NCI-H524 treated with DMSO at 0.1 percent for 48 hours (cell line): Measurements from ENCODE around the gene PHACTR3.
A peak's percentile ranks its signal among the peaks of the same experiment; 100 is the strongest.

Experiments
- DNase-seq: peaks from one replicate; lab custom pipeline; 2025; lab: John Stamatoyannopoulos, UW

The PHACTR3 gene

DNA sequence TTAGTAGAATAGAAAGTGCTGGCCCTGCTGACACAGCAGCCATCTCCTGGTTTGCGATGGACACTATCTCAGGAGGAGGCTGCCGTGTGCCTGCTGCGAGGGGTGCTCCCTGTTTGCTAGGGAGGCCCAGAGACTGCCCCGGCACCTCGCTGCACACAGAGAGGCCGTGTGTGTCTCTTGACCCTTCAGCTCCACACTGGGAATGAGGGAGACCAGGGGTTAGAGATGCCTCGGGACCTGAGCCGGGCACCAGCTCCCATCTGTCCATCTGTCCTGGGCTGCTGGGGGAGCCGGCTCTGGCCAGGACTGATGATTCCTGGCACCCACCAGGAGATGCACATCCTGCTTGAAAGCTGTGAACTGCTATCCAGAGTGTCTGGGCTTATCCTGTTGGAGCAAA, 18.2 kb downstream of the PHACTR3 start:
- DNase-seq = no peak

DNA sequence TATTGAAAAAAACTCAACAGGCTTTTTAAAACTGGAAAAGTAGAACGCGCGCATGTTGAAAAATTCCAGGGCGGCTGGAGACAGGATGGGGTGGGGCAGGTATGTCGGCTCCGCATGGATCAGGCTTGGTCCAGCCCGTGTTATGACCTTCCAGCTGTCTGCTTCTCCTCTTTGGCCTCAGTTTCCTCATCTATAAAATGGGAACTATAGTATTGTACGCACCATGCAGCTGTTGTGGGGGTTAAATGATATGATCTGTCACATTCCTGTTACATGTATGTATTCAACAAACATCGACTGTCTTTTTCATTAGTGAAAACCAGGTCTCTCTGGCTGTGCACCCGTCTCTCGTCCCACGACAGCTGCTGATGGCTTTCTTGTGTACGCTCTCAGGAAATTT, 18.8 kb downstream of the PHACTR3 start:
- DNase-seq = no peak

DNA sequence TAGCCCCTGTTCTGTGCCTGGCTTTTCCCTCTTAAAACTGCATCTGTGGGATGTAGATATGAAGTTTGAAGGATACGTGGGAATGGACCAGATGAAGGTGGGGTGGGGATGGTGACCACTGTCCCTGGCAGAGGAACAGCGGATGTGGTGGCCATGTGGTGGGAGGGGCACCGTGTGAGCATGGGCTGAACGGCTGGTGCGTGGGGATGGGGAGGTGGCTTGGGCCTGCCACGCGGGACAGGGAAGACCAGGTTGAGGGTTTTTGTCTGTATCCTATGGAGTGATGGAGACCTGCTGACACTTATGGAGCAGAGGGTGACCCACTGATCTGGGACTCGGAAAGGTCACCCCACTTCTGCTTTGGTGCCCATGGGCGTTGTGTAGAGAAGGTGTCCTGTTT, 19.2 kb downstream of the PHACTR3 start:
- no peak for DNase-seq

DNA sequence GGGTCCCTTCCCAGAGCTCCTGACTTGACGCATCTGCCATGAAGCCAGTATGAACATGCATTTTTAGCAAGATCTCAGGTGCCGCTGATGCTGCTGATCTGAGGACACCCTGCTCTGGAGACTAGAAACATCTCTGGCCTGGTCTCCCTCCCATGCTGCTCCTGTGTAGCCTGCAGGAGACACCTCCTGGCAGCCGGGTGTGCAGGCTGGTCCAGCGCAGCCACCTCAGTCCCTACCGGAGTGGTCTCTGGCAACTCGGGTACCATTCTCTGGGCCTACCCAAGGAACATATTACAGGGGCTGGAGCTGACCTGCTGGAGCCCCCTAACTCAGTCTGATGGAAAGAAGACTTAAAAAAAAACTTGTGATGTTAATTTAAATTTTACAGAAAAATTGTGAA, 20.1 kb downstream of the PHACTR3 start:
- no peak for DNase-seq

DNA sequence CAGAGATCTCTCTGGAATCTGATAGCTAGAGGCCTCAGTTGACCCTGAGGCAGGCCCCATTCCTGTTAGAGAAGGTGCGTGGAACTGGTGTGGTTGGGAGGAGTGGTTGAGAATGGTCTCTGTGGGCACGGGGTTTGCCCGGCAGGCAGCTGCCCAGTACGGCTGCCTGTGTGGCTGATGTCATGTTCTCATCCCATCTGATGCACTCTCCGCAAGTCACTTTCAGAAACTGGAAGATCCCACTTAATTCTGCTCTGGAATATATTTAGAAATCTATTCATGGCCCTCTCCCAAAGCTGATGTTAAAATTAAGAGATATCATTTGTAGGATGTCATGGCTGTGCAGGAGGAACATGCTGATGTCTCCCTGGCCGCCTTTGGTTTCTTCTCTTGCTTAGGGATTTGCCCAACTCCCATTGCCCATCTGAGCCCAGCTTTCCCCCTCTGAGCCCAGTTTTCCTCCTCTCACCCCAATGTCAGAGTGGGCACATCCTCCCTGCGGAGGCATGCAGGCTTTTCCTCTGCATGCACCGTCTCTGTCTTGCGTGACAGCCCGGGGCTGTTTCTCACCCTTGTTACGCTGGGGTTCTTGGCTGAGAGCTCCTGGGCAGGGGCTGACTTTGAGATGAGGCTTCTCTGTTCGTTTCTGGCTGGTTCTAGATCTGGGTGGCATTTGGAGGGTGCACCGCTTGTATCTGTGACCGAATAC, 21.0 kb downstream of the PHACTR3 start:
- no peak for DNase-seq

DNA sequence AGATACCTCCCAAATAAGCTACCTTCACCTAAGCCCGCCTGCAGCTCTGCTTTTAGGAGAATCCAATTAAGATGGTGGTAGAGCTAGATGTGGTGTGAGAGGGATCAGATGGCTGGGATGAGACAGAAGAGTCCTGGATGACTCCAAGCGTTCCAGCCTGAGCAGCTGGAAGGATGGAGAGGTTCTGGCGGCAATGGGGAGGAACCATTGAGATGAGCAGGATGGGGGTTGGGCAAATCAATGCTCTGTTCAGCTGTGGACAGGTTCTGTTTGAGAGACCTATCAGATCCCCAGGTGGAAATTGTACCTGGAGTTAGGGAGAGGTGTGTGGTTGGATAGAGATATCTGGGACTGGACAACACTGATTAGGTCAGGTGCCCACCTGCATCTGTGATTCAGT, 23.0 kb downstream of the PHACTR3 start:
- DNase-seq = no peak

DNA sequence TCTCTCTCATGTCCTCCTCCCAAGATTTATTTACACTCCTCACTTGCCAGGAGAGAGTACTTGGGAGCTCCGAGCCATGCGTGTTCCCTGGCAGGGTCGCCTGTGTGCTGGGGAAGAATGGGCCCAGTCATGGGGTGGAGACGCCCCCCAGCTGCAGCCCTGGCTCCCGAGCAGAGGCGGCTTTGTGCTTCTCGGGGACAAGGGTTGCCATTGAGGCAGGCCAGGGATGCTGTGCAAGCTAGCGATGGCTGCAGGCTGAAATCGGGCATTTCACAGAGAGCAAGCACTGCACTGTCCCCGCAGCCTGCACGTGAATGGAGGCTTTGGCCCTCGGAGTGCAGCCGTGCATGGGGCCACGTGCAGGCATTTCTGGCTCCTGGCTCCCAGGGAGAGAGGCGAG, 23.8 kb downstream of the PHACTR3 start:
- no peak for DNase-seq

DNA sequence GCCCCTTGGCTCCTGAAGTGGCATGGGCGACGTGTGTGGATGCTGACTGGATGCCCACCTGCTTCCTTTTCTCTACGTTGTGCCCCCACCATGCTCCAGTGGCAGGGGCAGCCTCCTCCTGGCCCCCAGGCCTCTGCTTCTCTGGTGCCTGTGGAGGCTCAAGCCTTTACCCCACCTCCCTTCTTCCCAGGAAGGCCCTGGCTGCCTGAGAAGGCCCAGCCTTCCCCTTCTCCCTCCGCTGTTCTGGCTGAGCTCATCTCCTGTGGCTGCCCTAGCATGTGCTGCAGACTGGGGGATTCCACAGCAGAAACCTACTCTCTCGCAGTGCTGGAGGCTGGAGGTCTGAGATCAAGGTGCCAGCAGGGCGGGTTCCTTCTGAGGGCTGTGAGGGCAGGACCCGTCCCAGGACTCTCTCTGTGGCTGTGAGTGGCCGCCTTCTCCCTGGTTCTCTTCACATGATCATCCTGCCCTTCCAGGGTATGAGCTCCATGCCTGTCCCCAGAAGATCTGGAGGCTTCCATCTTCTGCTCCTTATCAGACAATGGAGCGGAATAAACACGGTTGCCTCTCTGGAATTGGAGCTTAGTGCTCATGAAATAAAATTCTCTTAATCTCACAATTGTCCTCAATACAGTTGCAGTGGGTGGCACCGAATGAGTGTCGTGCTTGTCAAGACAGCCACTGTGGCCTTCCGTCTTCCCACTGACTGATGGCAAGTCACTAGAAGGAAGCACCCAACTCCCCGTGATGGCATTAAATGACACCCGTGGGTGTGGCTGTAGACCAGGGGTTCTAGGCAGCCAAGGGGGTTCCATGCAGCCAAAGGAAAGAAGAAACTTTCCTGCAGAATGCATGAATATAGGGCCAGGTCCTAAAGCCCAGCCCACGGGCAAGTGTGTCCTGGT, 25.1 kb downstream of the PHACTR3 start:
- DNase-seq = no peak

DNA sequence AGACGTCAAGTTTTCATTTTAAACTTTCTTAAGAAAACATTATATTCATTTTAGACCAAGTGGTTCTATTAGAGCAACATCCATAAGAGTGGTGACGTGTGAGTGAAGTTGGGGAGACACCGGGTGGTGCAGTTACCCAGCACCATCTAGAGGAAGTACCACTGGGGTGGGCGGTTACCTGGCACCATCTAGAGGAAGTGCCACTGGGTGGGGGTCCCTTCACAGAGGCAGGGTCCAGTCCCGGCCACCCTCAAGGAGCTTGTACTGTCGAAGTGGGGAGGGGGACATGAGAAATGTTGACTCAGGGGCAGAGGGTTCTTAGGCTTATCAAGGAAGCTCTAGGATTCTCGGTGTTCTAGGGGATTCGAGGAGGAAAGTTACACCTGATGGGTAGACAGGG, 26.2 kb downstream of the PHACTR3 start:
- no peak for DNase-seq

DNA sequence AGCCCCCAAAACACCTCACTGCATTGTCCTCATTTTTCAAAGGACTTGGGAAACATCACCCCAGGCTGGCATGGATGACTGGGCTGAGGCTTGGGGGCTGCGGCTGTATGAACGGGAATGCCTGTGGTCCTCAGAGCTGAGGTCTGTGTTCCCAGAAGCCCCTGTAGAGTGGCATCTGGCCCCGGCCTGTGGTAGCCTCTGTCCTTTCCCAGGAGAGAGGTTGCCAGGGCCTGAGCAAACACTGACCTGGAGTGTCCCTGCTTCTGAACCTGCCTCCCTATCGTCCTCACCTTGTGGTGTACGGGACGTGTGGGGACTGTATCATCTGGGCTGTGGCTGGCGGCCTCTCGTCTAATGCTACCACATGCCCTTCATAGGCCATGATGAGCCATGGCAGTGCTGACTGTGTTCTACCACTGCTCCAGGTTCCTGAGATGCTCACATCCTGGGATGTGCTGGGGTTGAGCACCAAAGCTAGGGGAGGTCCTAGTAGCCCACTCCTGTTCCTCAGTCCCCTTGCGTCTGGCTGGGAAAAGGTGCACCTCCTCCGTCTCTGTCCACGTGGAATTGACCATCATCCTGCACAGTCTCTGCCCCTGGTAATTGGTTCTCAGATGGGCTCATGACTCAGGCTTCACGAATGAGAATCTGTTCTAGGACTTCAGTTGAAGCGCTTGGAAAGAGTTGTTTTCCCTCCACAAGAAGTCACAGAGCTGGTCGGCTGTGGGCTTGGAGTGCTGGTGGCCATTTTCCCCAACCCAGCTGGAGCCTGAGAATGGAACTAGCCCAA, 27.6 kb downstream of the PHACTR3 start:
- no peak for DNase-seq

DNA sequence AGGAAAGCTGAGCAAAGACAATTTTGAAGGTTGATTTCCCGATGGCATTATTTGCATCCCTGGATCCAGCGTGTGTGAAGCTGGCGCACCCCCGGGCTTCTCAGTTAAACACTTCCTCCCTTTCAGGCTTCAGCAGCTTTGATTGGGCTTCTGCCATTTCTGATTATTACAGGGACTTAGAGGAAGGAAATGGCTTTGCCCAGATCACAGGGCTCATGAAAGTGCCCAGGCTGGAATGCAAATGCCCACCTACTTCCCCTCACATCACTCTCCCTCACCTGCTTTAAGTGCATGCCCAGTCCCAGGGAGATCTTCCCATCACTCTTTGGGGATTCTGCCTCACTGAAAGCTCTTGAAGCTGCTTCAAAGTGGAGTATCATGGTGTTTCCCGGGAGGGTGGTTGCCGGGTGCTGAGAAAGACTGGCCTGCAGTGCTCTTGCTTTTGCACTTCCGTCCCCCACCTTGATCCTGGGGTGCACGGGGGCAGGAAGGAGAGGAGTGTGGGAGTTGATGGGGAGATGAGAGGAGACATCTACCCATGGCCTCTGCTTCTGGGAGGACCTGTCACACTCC, 28.3 kb downstream of the PHACTR3 start:
- DNase-seq = no peak

DNA sequence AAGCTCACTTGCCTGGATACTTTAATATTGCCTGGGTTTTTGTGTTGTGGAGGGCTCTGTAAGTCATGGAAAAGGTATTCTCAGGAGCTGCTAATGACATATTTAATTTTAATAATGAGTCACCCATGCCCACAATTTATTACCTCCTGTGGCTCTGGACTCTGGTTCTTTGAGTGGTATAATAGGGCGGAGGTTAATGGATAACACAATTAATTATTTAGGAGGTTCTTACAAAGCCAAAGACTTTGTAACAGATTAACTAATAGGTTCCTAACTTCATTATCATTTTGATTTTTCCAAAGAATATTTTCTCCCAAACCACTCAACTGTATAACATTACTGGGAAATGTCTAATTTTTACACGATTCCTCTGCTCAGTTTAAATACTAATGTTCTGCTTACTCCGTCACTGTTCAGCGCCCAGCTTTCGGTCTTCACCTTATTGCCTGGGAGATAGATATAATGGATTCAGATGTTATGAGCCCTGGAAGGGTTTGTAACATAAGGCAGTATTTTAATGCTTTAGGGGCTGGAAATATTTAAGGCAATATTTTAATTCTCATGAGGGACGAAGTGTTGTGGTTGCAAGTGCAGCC, 29.4 kb downstream of the PHACTR3 start:
- DNase-seq = no peak

DNA sequence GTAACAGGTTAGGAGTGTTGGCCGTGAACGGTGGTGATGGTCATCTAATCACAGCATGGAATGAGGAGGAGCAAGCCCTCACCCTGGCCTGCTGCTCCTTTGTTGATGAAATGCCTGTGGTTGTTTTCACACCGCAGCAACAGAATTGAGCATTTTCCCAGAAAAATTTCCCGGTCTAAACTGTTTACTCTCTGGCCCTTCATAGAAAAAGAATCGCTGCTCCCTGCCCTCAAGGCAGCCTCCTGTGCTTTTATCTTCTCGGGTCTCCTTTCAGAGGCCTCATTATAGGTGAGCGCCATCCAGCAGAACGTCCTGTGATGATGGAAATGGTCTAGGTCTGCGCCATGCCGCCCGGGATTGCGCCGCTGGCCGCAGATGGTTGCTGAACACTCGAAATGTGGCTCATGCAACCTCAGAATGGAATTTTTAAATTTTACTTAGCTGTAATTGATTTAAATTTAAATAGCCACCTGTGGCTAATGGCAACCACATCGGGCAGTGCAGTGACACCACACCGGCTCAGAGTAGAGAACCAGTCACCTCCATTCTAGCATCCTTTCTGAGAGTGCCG, 30.2 kb downstream of the PHACTR3 start:
- no peak for DNase-seq

DNA sequence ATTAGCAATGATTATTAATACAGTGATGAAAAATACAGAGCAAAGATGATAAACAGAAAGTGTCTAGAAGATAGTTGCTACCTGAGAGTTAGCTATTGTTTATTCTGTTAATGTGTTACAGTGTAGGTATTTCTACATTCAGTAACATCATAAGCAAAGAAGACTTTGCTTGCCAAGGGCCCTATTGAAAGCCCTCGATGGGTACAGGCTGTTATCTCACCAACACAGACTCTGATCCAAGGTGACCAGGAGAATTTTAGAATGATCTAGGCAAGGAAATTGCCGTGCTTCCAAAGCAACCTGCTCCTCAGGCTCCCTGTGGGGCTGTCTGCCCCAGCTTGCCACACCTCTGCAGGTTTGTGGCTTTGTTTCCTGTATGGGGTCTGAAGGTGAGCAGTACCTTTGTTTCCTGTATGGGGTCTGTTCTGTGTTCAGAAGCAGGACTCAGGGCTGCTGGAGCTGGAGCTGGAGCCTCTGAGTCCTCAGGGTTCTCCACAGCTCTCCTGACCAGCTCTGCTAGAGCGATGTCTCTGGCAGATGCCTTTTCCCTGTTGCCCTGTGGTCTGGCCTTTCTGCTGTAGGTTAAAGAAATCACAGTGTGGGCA, 32.5 kb downstream of the PHACTR3 start:
- no peak for DNase-seq

DNA sequence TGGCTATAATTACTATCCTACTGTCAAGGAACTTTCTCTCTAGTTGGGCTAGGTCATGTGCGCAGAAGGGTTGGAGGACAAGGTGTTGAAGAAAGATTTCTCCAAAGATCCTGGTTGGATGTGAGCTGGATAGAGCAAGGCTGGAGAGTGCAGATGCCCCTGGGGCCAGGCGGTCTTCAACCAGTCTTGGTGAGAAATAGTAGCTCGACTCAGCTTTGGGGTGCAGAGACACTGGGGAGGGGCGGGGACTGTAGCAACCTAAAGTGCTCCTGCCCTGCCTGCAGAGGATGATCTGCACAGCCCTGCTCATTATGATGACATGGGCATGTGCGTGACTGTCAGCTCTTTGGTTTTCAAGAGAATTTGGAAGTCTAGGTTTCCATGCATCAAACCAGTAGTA, 35.9 kb downstream of the PHACTR3 start:
- no peak for DNase-seq

DNA sequence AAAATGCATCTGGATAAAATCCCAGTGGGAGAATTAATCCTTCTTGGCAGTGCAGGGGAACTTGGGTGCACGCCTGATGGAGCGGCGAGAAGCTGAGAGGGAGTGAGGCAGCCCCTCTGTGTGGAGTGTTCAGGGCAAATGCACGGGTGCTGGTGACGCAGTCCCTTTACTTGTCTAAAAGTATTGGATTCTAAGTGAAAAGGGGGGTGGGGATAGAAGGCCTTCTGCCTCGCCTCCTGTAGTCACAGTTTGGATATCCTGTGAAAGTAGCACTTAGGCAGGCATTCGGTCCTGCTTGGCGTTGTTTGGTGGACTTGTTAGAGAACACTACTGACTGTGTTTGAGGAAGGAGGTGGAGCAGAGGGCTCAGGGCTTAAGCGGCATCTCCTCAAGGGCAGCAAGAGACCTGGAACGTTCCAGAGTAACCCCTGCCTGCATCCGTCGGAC, 39.3 kb downstream of the PHACTR3 start:
- DNase-seq = no peak

DNA sequence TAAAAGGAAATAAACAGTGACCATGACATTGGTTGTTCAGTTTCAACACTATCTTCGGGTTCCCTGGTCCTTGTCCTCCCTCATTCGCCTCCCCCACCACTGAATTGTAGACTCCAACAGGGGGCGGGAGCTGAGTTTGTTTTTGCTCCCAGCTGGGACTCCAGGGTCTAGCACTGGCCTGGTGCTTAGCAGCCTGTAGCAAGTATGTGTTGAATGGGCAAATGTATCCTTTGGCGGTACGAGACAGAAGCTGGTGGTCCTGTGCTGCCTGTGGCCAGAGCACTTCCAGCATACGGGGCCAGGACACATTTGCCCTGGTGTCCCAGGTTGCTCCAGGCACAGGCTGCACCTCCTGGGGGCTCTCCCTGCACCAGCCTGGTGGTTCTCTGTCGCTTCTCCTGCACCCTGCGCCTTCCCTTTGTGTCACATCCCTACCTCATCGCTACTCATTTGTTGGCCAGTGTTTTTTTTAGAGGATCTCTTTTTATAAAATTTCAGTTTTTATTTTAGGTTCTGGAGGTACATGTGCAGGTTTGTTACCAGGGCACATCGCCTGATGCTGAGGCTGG, 40.1 kb downstream of the PHACTR3 start:
- DNase-seq = no peak

DNA sequence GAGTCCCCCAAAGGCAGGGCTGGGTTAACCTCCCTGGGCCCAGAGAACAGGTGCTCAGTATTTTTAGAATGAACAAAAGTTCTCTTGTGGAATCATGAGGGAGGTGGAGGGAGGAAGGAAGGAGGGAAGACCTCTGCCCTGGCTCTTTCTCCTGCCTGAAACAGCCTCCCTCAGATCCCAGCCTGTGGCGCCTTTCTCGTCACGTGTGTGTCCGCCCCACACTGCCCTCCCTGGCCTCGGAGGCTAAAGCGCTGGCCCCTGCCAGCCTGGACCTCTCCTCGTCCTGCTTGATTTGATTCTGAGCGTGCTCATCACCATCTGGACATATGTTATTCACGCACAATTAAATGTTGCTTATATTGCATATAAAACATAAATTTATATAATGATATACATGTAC, 40.9 kb downstream of the PHACTR3 start:
- no peak for DNase-seq

DNA sequence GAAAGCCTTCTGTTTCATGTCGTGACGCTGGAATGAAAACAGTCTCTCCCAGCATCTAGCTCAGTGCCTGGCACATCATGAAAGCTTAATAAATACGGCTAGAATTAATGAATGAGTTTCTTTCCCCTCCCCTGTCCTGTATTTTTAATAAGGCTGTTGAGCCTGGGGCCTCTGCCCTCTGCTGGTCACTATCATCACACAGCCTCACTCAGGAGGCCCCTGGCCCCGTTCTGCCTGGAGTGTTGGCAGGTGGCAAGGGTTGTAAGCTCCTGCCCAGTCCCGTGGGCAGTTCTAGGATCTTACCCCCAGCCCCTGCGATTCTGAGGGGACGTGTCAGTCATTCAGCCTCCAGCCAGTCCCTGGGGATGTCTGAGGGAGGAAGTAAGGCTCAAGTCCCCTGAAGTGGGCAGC, 41.4 kb downstream of the PHACTR3 start:
- peak; percentile 38 for DNase-seq

DNA sequence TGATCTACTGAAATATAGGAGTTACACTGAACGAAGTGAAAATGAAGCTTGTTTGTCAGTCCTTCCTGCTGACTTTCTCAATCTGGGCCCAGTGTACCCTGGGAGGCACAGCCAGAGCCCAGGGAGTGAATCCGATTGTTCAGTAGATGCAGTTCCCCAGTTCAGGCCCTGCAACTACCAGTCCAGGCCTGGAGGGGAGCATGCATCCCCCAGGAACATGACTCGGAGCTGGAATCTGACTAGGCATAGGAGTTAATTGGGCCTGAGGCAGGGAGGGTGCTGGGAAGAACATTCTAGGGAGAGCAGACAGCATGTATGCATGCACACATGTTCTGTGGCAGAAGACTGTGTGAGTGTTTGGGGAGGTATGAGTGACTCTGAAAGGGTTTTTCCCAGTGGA, 42.1 kb downstream of the PHACTR3 start:
- no peak for DNase-seq

DNA sequence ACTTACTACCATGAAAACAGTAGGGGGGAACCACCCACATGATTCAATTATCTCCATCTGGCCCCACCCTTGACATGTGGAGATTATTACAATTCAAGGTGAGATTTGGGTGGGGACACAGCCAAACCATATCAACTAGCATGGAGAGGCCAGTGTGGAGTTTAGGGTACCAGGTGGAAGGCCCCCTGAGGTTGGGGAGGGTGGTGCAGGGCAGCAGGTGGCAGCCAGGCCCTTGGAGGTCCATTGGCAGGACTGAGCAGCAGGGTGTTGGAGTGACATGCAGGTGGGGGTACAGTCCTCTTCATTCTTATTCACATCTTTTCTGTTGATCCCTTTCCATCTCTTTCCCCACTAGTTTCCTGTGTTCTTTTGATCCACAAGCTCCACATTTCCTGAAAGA, 42.9 kb downstream of the PHACTR3 start:
- DNase-seq = no peak
